Measurements from ENCODE around the gene B9D2.

- TF ChIP-seq CTCF (IDR thresholded peaks at IDR 0.05): no peak
- TF ChIP-seq EP300 (IDR thresholded peaks at IDR 0.05; ENCODE audit: low read depth): no peak
Observed at GRCh38 chr19:41407271-41407670, 43.3 kb upstream of the B9D2 start.

Measured in transverse colon (tissue), 3 donors.